CD14-positive monocyte (primary cell): Measurements from ENCODE around the gene CALHM5. TPM values are rescaled to one million over a fixed set of nuclear protein-coding genes. Genes with fewer than 3 reads are reported as not detected.

Experiments used
- DNase-seq, 3 donors: peaks; one replicate each; pipeline ENCODE4 v3.0.0-alpha.2; 2011 to 2022
- H2AFZ ChIP-seq: 2 replicates; pipeline ENCODE4 v1.6.0; 2012; ENCODE audit warnings: mild to moderate bottlenecking, low read depth, low read length, inconsistent platforms; ENCODE audit not compliant: insufficient read depth, poor library complexity, severe bottlenecking
- H3K27ac ChIP-seq, 2 donors: 1 replicate in 1 of 2; 2 replicates in 1 of 2; pipeline ENCODE4 v1.5.1; 2012 to 2013; ENCODE audit warnings: low read length in 2 of 2, control low read depth in 1 of 2, inconsistent platforms in 1 of 2, low read depth in 1 of 2, mild to moderate bottlenecking in 1 of 2
- H3K27me3 ChIP-seq, 2 donors: one replicate each; pipeline versions ENCODE4 v1.6.0 to v1.6.1; 2011 to 2013; ENCODE audit warnings: low read length in 2 of 2; ENCODE audit not compliant: control insufficient read depth in 2 of 2, insufficient read depth in 2 of 2
- H3K36me3 ChIP-seq, 2 donors: replicated peaks in 1 of 2; 1 replicate in 1 of 2; 2 replicates in 1 of 2; pipeline versions ENCODE4 v1.5.1 to v1.6.1; 2012 to 2013; ENCODE audit warnings: low read length in 2 of 2, control low read depth in 1 of 2, inconsistent platforms in 1 of 2, mild to moderate bottlenecking in 1 of 2; ENCODE audit not compliant: insufficient read depth in 2 of 2, control insufficient read depth in 1 of 2
- H3K4me1 ChIP-seq, 2 donors: 1 replicate in 1 of 2; 2 replicates in 1 of 2; pipeline versions ENCODE4 v1.5.1 to v1.6.1; 2012 to 2013; ENCODE audit warnings: low read length in 2 of 2, control low read depth in 1 of 2, inconsistent platforms in 1 of 2, mild to moderate bottlenecking in 1 of 2, moderate library complexity in 1 of 2; ENCODE audit not compliant: insufficient read depth in 2 of 2, control insufficient read depth in 1 of 2
- H3K4me2 ChIP-seq: replicated peaks from 2 replicates; pipeline ENCODE3; 2012; ENCODE audit warnings: low read length, moderate library complexity, mild to moderate bottlenecking; ENCODE audit not compliant: poor library complexity, severe bottlenecking; ENCODE audit errors: extremely low read depth
- H3K4me3 ChIP-seq, 3 experiments: fragments of 200-600 bp in 1 of 3; sonication (generic) in 1 of 3; replicated peaks in 1 of 3; 1 replicate in 2 of 3; 2 replicates in 1 of 3; pipeline ENCODE4 v1.5.1; 2011 to 2013; ENCODE audit warnings: low read length in 3 of 3, mild to moderate bottlenecking in 3 of 3, control low read depth in 2 of 3, low read depth in 2 of 3, inconsistent platforms in 1 of 3, moderate library complexity in 1 of 3
- H3K79me2 ChIP-seq: 2 replicates; pipeline ENCODE4 v1.6.0; 2012; ENCODE audit warnings: mild to moderate bottlenecking, control low read depth, inconsistent platforms, low read length, moderate library complexity; ENCODE audit not compliant: insufficient read depth
- H3K9ac ChIP-seq: 2 replicates; pipeline ENCODE4 v1.6.0; 2017; ENCODE audit warnings: low read length, mild to moderate bottlenecking; ENCODE audit not compliant: insufficient read depth, poor library complexity, severe bottlenecking
- H3K9me3 ChIP-seq, 2 donors: replicated peaks in 1 of 2; 1 replicate in 1 of 2; 2 replicates in 1 of 2; pipeline versions ENCODE4 v1.5.1 to v1.6.1; 2012 to 2013; ENCODE audit warnings: low read length in 2 of 2, control low read depth in 1 of 2; ENCODE audit not compliant: control insufficient read depth in 1 of 2, insufficient read depth in 1 of 2
- H4K20me1 ChIP-seq: 2 replicates; pipeline ENCODE4 v1.6.0; 2012; ENCODE audit warnings: mild to moderate bottlenecking, low read length, control low read depth, moderate library complexity; ENCODE audit not compliant: insufficient read depth
- H3K27ac Mint-ChIP-seq, 7 donors: one replicate each; pipeline ENCODE4 v1.8.0; 2020; ENCODE audit warnings: mild to moderate bottlenecking in 7 of 7, mixed read lengths in 7 of 7, moderate library complexity in 6 of 7, inconsistent platforms in 2 of 7
- H3K27me3 Mint-ChIP-seq, 3 donors: one replicate each; pipeline ENCODE4 v1.8.0; 2021 to 2022; ENCODE audit warnings: low read depth in 3 of 3, mild to moderate bottlenecking in 3 of 3, mixed read lengths in 3 of 3, moderate library complexity in 3 of 3, inconsistent platforms in 1 of 3
- H3K36me3 Mint-ChIP-seq, 2 donors: one replicate each; pipeline ENCODE4 v1.8.0; 2020; ENCODE audit warnings: mixed read lengths in 2 of 2, inconsistent platforms in 1 of 2, mild to moderate bottlenecking in 1 of 2
- H3K4me1 Mint-ChIP-seq: one replicate; pipeline ENCODE4 v1.8.0; 2020; ENCODE audit warnings: mild to moderate bottlenecking, mixed read lengths
- H3K4me3 Mint-ChIP-seq, 2 donors: one replicate each; pipeline ENCODE4 v1.8.0; 2020; ENCODE audit warnings: mild to moderate bottlenecking in 2 of 2, mixed read lengths in 2 of 2, moderate library complexity in 1 of 2
- H3K9me3 Mint-ChIP-seq, 7 donors: one replicate each; pipeline ENCODE4 v1.8.0; 2020 to 2022; ENCODE audit warnings: mixed read lengths in 7 of 7, mild to moderate bottlenecking in 6 of 7, moderate library complexity in 6 of 7, inconsistent platforms in 2 of 7
- CTCF ChIP-seq: fragments of 200-600 bp; IDR thresholded peaks from one replicate; pipeline ENCODE4 v1.8.0; 2022; ENCODE audit warnings: antibody characterized with exemption, mild to moderate bottlenecking
- intact Hi-C, 2 donors: fragments of 100-400 bp; cut with micrococcal nuclease; formaldehyde crosslinking; loops; one replicate each; pipeline versions ENCODE4 v1.15.0 to v1.15.1; 2023
- polyA plus RNA-seq, 3 donors: library from polyadenylated mRNA; depleted of rRNA in 1 of 3; unstranded in 2 of 3; stranded (reverse) in 1 of 3; fragments of 300-500 nt in 2 of 3; fragments of >200 nt in 1 of 3; fragmentation: Illumina TruSeq in 2 of 3; gene quantifications; 1 replicate in 2 of 3; 2 replicates in 1 of 3; pipeline ENCODE4 v1.2.3, GENCODE V29; 2012 to 2021

Gene CALHM5
- polyA plus RNA-seq, 3 donors = 0.01 TPM; not detected in 2

DNA sequence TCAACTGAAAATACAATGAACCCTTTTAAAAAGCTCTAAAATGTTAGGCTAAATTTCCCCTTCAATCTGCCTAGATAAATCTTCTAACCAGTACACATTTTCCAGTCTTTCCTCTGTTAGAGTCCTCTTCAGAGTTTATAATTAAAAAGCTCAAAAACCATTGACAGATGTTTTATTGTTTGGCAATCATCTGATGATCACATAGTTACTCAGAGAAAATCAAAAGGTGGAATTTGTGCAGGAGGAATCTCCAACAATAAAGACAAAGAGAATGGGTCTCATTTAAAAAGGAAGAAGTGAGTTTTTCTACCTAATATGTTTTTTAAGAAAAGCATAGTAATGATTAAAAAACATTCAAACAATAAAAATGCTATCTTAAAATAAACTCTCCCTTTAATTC lies 31.0 kb downstream of the CALHM5 start:
- H3K27me3 Mint-ChIP-seq = peaks cover 2 to 8% (median 5%) of the 10 kb centered on the region in 3 donors
- no peak overlapping the region for H3K4me2 ChIP-seq
- no peak overlapping the region for H3K9ac ChIP-seq
- H3K4me3 Mint-ChIP-seq = no peak overlapping the region
- no peaks in the 10 kb centered on the region for H3K79me2 ChIP-seq
- no peaks in the 10 kb centered on the region for H3K4me1 Mint-ChIP-seq
- H3K4me3 ChIP-seq = no peak overlapping the region
- H3K9me3 ChIP-seq = no peaks in the 10 kb centered on the region
- no peak overlapping the region for H3K27ac Mint-ChIP-seq
- no peaks in the 10 kb centered on the region for H3K36me3 Mint-ChIP-seq
- H3K4me1 ChIP-seq = no peaks in the 10 kb centered on the region
- no peaks in the 10 kb centered on the region for H4K20me1 ChIP-seq
- H3K27me3 ChIP-seq = no peaks in the 10 kb centered on the region
- H2AFZ ChIP-seq = no peak overlapping the region
- no peak for TF ChIP-seq CTCF
- intact Hi-C loops = no loop called here
- H3K36me3 ChIP-seq = no peaks in the 10 kb centered on the region
- no peak overlapping the region for H3K27ac ChIP-seq
- no peaks in the 10 kb centered on the region for H3K9me3 Mint-ChIP-seq
- DNase-seq = no peak

DNA sequence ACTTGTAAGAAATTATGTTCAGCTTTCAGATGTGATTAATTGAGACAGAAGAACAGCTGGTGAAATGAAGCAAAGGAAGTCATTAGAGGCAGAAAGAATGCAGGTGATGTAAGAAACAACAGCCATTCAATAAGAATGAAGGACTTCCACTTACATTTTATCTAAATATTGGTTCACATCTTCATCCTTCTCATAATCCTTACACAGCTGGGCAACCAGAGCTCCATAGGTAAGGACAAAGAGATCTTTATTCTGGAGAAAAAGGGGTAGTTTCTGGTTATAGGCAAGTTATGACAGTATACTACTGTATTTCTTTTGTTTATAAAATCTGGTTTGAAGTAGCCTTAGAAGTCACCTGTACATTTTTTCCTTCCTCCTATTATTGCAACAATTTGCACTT lies 31.7 kb downstream of the CALHM5 start:
- Histone ChIP-seq H3K4me3 (no peak overlapping the region), H4K20me1 (no peaks in the 10 kb centered on the region), H3K79me2 (no peaks in the 10 kb centered on the region), H3K9me3 (no peaks in the 10 kb centered on the region), H3K27ac (no peak overlapping the region), H3K9ac (no peak overlapping the region), H3K27me3 (no peaks in the 10 kb centered on the region), H3K4me1 (no peaks in the 10 kb centered on the region), H3K36me3 (no peaks in the 10 kb centered on the region), H3K4me2 (no peak overlapping the region), H2AFZ (no peak overlapping the region)
- intact Hi-C loops = no loop called here
- H3K4me1 Mint-ChIP-seq = no peaks in the 10 kb centered on the region
- DNase-seq = no peak
- H3K27ac Mint-ChIP-seq = no peak overlapping the region
- no peak overlapping the region for H3K4me3 Mint-ChIP-seq
- no peak for TF ChIP-seq CTCF
- H3K9me3 Mint-ChIP-seq = no peaks in the 10 kb centered on the region
- peaks cover 2 to 8% (median 5%) of the 10 kb centered on the region in 3 donors for H3K27me3 Mint-ChIP-seq
- H3K36me3 Mint-ChIP-seq = no peaks in the 10 kb centered on the region
